Activated CD4-positive, alpha-beta T cell treated with anti-CD3 and anti-CD28 coated beads, Interleukin-2, amount 50 U/mL, for 1 hour (primary cell): ENCODE results near the gene PTPRG.

Experiments
- DNase-seq: peaks from one replicate; pipeline ENCODE4 v3.0.0-alpha.2; 2020

Gene PTPRG

DNA sequence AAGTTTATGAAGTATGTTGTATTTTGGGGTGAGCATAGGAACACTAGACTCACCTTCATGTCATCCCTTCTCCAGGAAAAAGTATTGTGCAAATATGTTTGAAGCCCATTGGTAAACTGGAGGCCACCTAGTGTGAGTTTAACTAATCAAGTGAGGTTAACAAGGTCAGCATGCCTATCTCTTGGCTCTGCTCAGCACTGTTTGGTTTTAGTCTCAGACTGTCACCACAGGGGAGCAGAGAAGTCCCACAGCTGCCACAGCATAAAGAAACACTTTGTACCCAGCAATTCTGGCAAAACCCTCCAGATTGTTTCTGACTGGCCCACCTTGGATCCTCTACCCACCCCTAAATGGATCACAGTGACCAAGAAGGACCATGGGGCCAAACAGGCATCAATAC lies 659.2 kb downstream of the PTPRG start:
- no peak for DNase-seq

- DNase-seq: no peak
These were observed 663.7 kb downstream of the PTPRG start for GRCh38 chr3:62225051-62225450.

DNA sequence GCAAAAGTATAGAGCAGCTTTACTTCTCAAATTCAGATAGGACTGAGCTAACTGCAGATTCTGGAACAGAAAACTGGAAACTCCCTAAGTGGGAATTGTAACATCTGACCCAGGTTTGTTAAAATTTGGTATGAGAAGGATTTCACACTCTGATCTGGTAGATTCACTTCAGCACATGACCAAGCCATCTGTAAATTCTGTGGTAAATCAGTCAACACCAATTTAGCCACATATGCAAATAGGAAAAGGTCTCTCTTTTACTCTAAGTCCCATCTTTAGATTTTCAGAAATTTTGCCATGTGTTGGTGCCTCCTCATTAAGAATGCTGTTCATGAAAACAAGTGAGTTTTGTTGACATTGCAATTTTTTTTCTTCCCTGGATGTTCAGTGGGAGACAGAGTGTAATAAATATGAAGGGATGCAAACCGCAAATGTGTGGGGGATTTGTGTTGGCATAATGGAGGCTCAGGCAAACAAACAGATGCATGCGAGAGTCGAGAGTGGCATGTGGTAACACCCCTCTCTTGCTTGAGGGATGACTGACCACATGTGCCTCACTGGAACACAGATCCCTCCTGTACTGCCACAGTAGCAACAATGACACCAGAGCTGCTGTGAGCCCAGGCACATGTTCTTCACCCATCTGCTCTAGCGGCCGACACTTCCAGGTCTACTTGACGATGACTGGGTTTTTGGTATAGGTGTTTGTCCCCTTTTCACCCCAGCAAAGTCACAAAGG lies 665.4 kb downstream of the PTPRG start:
- no peak for DNase-seq

GRCh38 chr3:62228467-62228866 lies 667.1 kb downstream of the PTPRG start:
- DNase-seq: no peak

- DNase-seq: no peak
These were observed 667.8 kb downstream of the PTPRG start for GRCh38 chr3:62229211-62229610.

DNA sequence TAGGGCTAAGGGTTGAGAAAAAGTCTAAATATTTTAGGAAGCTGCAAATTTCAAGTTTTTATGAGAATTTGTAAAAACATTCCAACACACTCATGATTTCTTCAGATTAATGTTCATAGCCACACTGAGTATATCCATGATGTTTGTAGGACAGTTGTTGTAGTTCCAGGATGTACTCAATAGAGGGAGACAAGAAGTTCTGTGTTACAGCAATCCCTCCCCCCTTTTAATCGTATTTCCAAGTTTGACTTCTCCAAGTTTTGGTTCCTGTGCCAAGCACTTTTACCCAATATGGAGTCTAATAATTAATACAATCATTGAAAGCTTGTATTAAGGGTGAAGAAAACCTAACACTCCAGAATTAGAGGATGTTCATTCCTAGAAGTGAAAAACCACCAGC lies 668.5 kb downstream of the PTPRG start:
- DNase-seq: no peak

DNA sequence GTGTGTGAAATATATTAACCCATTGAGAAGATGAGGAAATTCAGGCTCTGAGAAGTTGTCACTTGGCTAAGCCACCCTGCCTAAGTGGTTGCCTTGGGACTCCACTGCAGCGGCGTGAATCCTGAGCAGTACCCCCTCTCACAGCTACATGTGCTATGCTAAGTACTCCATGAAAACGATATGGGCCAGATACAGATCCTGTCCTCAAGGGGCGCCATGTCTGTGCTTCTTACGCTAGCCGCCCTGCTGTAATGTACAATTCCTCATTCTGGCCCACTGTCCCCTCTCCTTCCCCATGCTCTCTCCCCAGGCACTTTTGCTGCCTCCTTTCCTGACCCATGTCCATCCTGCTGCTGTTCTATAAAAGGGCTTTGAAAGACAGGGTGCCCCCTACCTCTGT lies 671.7 kb downstream of the PTPRG start:
- DNase-seq: no peak

- no peak for DNase-seq
These were observed 674.6 kb downstream of the PTPRG start for GRCh38 chr3:62236016-62236415.

GRCh38 chr3:62237286-62237948 lies 676.0 kb downstream of the PTPRG start:
- DNase-seq: no peak

DNA sequence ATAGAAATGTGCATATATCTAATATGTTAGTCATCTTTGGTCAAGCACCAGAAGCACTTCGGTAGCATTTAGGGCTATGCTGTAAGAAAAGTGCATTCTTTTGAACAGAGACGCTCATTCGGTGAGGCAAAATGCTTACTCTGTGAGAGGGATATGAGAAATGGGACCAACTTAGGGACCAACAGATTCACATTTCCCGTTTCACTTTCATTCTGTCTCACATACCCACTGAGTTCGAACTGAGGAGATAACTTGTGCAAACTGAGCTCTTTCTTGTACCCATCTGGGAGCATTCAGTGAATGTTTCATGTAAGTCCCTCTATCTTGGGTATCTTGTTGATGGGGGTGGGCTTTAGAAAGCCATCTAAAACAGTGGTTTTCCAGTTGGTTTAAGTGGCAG lies 676.6 kb downstream of the PTPRG start:
- DNase-seq: no peak

DNA sequence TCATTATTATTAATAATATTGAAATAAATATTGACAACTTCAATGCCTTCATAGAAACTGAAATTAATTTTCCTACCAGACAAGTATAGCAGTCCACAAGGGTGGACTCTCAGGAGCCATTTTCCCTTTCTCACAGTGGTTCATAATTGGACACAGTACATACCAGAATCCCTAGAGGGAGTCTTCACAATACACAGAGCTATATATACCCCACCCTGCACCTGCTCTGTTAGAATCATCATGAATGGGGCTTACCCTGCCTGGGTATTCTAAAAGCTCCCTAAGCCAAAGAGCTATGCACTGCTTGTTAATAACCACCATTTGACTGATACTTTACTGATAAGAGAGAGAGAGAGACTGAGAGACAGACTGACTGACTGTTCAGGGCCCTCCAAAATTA lies 677.1 kb downstream of the PTPRG start:
- DNase-seq: no peak

DNA sequence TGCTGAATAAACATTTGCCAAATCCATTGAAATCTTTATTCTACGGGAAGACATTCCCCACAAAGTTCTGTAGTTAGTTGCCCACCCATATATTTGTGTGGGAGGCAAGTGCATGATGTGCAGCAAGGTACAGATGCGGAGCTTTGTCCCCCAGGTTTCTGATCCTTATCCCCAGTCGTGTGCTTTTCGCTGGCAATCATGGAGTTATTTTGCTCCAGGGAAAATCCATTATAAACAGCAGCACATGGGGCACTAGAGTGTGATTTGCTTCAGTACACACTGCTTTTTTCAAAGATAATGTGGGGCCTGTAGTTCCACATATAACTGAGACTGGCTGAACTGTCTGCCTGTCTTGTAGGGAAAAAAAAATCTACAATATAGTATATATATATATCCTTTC lies 679.9 kb downstream of the PTPRG start:
- no peak for DNase-seq

DNA sequence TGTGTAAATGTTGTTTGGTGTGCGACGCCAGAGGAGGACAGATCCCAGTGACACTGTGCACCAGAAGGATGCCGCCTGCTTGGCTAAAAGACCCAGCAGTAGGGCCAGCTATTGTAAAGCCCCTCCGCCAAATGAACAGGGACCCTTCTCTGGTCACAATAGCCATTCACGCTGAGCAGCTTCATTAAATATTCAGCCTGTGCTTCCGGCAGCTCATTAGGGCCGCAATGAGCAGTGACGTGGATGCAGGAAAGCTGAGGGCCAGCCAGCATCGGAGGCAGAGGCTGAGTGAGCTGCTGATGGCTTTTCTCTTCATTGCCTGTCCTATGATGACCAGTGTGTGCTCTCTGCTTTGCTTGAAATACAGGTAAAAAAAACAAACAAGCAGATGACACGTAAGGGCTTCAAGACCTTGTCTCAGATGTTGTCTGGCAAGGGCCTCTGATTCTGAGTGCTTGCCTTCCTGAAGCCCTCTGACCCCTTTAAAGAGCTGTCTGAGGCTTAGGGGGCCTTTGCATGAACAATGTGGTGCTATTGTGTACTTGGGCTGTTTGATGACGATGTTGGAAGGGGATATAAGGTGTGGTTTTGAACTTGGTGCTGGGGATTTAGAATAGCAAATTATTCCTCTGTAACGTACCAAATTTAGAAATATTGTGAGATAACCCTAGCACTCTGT lies 681.6 kb downstream of the PTPRG start:
- DNase-seq: no peak

GRCh38 chr3:62246094-62246493 lies 684.7 kb downstream of the PTPRG start:
- no peak for DNase-seq

DNA sequence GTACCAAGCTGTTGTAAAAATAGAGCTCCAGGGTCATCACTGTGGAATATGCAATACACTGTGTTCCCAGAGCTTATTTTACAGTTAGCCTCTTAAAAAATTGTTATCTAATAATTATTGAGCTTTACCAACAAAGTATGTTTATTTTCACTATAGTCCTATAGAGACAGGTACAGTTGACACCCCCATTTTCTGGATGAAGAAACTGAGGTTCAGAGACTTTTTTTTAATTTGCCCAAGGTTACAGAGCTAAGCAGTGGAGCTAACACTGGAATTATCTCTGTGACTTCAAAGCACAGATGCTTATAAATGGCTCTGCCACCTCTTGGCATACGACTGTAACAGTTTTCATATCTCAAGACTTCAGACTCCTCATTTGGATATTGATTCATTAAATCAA lies 685.6 kb downstream of the PTPRG start:
- DNase-seq: no peak

- no peak for DNase-seq
These were observed 687.5 kb downstream of the PTPRG start for GRCh38 chr3:62248734-62249483.

DNA sequence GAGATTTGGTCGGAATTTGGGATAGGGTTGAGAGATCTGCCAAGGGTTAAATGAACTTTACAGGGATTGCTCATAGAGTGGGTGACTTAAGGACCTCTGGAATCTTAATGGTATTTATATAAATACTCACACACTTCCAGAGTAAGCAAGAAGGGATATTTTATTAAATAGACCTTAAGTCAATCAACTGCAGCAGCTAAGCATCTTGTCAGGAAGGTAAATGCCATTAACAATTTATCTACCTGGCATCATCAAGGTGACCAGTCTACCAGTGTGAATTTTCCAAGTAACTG lies 688.1 kb downstream of the PTPRG start:
- DNase-seq: no peak

DNA sequence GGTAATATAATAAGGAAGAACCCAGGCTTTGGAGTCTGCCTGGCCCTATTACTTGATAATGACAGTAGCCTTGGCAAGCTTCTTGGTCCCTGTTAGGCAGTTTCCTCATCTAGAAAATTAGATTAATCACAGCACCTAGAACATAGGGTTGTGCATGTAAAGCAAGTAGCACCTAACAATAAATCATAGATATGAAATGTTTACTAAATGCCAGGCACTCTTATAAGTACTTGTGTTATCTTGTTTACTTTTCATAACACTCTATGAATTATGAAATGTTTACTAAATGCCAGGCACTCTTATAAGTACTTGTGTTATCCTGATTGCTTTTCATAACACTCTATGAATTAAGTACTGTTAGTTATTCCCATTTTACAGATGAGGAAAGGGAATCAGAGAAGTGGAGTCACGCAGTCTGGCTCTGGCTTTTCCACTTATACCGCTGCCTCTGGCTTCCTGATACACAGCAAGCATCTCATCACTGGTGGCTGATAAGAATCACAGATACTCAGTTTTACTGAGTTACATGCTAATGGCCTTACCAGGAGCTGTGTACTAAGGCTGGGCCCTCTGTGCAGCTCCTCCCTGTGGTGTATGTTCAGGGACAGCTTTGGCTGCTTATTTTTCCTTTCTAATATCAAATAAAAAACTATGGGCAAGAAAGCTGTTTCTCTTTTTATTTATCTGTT lies 688.6 kb downstream of the PTPRG start:
- no peak for DNase-seq

- DNase-seq: no peak
These were observed 691.2 kb downstream of the PTPRG start for GRCh38 chr3:62252438-62253157.

- no peak for DNase-seq
These were observed 692.6 kb downstream of the PTPRG start for GRCh38 chr3:62253971-62254370.

DNA sequence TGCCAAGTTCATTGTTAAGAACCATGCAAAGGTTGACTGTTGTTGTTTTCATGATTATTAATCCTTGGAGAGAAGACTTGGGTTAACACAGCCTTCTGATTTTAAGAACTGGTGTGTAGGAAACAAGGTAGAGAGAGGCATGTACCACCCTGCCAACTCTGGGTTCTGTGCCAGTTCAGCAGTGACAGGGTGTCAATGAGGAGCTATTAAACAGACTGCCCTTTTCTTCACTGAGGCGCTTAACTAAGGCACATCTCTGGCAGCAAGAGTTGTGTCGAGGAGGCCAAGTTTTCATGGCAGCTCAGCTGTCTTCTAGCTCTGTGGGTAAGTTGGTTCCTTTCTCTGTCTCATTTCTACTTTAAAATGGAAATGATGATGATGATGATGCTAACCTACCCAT lies 694.4 kb downstream of the PTPRG start:
- DNase-seq: no peak

- no peak for DNase-seq
These were observed 698.6 kb downstream of the PTPRG start for GRCh38 chr3:62259924-62260323.
